ENCODE measurements around the gene WNT1.

WNT1 gene

DNA sequence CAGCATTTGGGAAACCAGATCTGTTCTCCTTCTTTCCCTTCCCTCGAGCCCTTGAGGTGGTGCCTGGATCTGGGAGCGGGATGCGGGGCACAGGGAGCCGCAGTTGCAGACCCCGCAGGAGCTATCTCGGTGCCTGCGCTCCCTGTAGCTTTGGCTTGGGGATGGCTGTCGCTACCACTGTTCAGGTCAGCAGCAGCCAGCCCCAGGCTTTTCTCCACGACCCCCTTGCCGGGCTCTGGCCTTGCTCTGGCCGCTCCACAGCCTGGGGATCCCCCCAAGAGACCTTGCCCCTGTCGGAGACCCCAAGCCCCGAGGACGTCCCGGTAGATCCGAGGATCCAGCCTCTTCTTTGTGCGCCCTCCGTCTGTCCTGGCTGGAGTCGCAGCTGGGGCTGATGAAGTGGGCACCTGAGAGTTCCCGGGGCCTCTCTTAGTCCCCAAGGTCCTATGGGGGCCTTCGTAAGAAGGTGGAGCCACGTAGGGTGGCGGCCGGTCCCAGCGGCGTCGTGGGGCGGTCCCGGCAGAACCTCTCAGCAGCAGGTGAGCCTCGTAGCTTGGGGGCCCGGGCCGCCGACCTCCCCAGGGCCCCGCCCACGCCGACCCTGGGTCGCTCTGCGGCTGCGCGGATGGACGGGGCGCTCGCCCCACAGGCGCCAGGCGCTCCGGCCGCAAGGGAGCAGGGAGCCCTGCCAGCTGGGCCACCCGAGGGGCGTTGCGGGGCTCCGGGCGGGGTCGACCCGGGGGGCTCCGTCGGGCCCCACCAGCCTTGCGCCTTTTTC lies 19.8 kb downstream of the WNT1 start:
- Histone ChIP-seq H3K4me3 (replicated peaks; ENCODE audit: insufficient read depth, low read length) (peak overlapping the region; percentile 31), H3K27ac (replicated peaks) (no peak overlapping the region), H3K27me3 (ENCODE audit: insufficient read depth, poor library complexity, severe bottlenecking) (peaks cover 25% of the 10 kb centered on the region)
- TF ChIP-seq GABPA (IDR thresholded peaks at IDR 0.05; ENCODE audit: low read depth) (no peak), POLR2AphosphoS5 (IDR thresholded peaks at IDR 0.05; ENCODE audit: low read depth) (no peak), SPI1 (IDR thresholded peaks at IDR 0.05; ENCODE audit: borderline replicate concordance, low read depth) (no peak)
- TF ChIP-seq, protein P1, sequence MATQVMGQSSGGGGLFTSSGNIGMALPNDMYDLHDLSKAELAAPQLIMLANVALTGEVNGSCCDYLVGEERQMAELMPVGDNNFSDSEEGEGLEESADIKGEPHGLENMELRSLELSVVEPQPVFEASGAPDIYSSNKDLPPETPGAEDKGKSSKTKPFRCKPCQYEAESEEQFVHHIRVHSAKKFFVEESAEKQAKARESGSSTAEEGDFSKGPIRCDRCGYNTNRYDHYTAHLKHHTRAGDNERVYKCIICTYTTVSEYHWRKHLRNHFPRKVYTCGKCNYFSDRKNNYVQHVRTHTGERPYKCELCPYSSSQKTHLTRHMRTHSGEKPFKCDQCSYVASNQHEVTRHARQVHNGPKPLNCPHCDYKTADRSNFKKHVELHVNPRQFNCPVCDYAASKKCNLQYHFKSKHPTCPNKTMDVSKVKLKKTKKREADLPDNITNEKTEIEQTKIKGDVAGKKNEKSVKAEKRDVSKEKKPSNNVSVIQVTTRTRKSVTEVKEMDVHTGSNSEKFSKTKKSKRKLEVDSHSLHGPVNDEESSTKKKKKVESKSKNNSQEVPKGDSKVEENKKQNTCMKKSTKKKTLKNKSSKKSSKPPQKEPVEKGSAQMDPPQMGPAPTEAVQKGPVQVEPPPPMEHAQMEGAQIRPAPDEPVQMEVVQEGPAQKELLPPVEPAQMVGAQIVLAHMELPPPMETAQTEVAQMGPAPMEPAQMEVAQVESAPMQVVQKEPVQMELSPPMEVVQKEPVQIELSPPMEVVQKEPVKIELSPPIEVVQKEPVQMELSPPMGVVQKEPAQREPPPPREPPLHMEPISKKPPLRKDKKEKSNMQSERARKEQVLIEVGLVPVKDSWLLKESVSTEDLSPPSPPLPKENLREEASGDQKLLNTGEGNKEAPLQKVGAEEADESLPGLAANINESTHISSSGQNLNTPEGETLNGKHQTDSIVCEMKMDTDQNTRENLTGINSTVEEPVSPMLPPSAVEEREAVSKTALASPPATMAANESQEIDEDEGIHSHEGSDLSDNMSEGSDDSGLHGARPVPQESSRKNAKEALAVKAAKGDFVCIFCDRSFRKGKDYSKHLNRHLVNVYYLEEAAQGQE (IDR thresholded peaks at IDR 0.05; ENCODE audit: insufficient replicate concordance, low read depth): no peak
- TF ChIP-seq, protein P2, sequence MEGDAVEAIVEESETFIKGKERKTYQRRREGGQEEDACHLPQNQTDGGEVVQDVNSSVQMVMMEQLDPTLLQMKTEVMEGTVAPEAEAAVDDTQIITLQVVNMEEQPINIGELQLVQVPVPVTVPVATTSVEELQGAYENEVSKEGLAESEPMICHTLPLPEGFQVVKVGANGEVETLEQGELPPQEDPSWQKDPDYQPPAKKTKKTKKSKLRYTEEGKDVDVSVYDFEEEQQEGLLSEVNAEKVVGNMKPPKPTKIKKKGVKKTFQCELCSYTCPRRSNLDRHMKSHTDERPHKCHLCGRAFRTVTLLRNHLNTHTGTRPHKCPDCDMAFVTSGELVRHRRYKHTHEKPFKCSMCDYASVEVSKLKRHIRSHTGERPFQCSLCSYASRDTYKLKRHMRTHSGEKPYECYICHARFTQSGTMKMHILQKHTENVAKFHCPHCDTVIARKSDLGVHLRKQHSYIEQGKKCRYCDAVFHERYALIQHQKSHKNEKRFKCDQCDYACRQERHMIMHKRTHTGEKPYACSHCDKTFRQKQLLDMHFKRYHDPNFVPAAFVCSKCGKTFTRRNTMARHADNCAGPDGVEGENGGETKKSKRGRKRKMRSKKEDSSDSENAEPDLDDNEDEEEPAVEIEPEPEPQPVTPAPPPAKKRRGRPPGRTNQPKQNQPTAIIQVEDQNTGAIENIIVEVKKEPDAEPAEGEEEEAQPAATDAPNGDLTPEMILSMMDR (IDR thresholded peaks at IDR 0.05; ENCODE audit: insufficient read depth, low read length): no peak
- DNase-seq (ENCODE audit: low read depth in 1 of 2, low spot score in 1 of 2): no peak

DNA sequence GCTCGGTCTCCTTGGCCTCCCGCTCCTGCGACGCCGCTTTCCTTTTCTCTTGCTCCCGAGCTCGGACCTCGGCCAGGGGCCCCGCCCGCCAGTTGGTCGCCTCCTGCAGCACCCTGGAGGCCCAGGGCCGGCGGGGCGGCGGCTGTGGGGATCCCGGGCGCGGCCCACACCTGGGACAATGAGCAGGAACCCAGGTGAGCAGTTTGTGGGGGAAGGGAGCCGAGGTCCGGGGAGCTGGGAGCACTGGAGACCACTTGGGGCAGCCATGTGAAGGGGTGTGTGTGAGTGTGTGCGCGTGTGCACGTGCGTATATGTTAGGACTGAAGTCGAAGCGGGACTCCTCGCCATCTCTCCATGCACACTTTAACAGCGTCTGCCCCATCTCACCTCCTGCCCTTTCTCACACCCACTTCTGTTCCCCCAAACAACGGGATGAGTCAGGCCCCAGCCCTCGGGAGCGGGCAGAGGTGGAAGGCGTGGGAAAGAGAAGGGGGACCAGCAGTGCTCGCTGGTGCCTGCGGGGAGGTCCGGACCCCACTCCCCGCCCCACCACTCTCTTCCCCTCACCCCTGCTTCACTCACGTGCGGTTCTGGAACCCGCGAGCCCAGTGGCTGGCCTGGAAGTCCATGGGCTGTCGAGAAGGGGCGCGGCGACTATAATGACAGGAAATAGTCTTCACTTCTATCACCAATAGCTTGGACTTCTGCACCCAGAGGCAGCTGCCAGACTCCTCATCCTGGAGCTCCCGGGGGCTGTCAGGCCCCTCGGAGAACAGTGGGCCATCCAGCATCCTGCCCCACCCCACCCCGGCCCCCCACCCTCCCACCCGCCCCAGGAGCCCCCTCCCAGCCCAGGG lies 20.6 kb downstream of the WNT1 start:
- TF ChIP-seq, protein P2 (IDR thresholded peaks at IDR 0.05; ENCODE audit: insufficient read depth, low read length): no peak
- TF ChIP-seq GABPA (IDR thresholded peaks at IDR 0.05; ENCODE audit: low read depth): no peak
- TF ChIP-seq POLR2AphosphoS5 (IDR thresholded peaks at IDR 0.05; ENCODE audit: low read depth): no peak
- TF ChIP-seq SPI1 (IDR thresholded peaks at IDR 0.05; ENCODE audit: borderline replicate concordance, low read depth): no peak
- TF ChIP-seq, protein P1 (IDR thresholded peaks at IDR 0.05; ENCODE audit: insufficient replicate concordance, low read depth): no peak
- Histone ChIP-seq H3K27ac (replicated peaks) (no peak overlapping the region), H3K27me3 (ENCODE audit: insufficient read depth, poor library complexity, severe bottlenecking) (peaks cover 22% of the 10 kb centered on the region), H3K4me3 (replicated peaks; ENCODE audit: insufficient read depth, low read length) (peak overlapping the region; percentile 39)
- no peak for DNase-seq (ENCODE audit: low read depth in 1 of 2, low spot score in 1 of 2)

DNA sequence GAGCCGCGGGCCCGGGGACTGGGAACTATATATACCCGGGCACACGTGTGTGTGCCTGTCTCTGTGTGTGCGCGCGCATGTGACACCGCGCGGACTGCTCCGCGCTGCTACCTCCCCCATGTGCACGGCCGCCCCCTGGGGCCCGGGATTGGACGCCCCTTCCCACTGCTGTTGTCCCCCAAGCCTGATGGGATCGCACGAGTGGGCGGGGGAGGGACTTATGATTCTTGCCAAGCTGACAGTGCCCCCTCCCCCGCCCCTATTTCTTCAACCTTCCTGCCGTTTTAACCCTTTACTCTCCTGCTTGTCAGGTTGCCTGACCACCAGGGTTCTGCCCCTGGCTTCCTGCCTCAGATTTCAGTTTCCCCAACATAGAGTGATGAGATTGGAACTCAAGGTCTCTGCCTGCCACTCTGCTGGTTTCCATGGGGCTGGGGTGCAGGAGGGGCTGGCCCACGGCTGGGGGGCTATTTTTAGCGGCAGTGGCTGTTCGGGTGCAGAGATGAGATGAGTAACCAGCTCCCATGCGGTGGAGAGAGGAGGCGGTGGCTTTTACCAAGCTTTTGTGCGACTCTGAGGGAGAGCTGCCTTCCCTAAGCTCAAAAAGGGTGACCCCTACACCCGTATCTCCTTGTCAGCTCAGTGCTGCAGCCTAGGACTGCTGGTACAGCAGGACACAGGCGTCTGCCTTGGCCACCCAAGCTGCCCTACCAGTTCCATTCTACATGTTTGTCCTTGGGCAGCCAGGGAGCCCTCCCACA lies 21.4 kb downstream of the WNT1 start, which contains the start of gene DDN:
Gene DDN, minus strand, starts transcription at position 5 of the 761 bp plus-strand sequence. CDS start 88 bp downstream, outside the sequence.
- DNase-seq (ENCODE audit: low read depth in 1 of 2, low spot score in 1 of 2): peak in 1 of 2 experiments; percentile 53
- Histone ChIP-seq H3K27me3 (ENCODE audit: insufficient read depth, poor library complexity, severe bottlenecking) (peaks cover 15% of the 10 kb centered on the region), H3K27ac (replicated peaks) (no peak within 1 kb of the TSS), H3K4me3 (replicated peaks; ENCODE audit: insufficient read depth, low read length) (peak within 1 kb of the TSS; percentile 39)
- TF ChIP-seq SPI1 (IDR thresholded peaks at IDR 0.05; ENCODE audit: borderline replicate concordance, low read depth) (no peak), POLR2AphosphoS5 (IDR thresholded peaks at IDR 0.05; ENCODE audit: low read depth) (no peak), GABPA (IDR thresholded peaks at IDR 0.05; ENCODE audit: low read depth) (no peak)
- TF ChIP-seq, protein P2 (IDR thresholded peaks at IDR 0.05; ENCODE audit: insufficient read depth, low read length): no peak
- TF ChIP-seq, protein P1 (IDR thresholded peaks at IDR 0.05; ENCODE audit: insufficient replicate concordance, low read depth): no peak
